Esophagus muscularis mucosa (tissue), 4 donors: Measurements from ENCODE around the gene OR2AG1. TPM values are rescaled to one million over a fixed set of nuclear protein-coding genes. Genes with fewer than 3 reads are reported as not detected.
A peak's percentile ranks its signal among the peaks of the same experiment; 100 is the strongest.

Experiments
- DNase-seq: peaks from one replicate; pipeline ENCODE4 v3.0.0-alpha.2; 2017; ENCODE audit errors: extremely low spot score
- H3K27ac ChIP-seq, 4 donors: fragments of 200-600 bp; sonication (generic); replicated peaks in 1 of 4; 1 replicate in 3 of 4; 2 replicates in 1 of 4; pipeline ENCODE4 v1.5.1; 2016 to 2019; ENCODE audit warnings: mild to moderate bottlenecking in 1 of 4
- H3K27me3 ChIP-seq, 4 donors: fragments of 200-600 bp; sonication (generic); one replicate each; pipeline versions ENCODE4 v1.5.1 to v1.6.0; 2016 to 2019
- H3K36me3 ChIP-seq, 4 donors: fragments of 200-600 bp; sonication (generic); one replicate each; pipeline ENCODE4 v1.5.1; 2016 to 2019
- H3K4me1 ChIP-seq, 4 donors: fragments of 200-600 bp; sonication (generic); one replicate each; pipeline ENCODE4 v1.5.1; 2016 to 2019
- H3K4me3 ChIP-seq, 4 donors: fragments of 200-600 bp; sonication (generic); 1 replicate in 2 of 4; 2 replicates in 2 of 4; pipeline ENCODE4 v1.5.1; 2016 to 2019; ENCODE audit warnings: mild to moderate bottlenecking in 4 of 4, moderate library complexity in 1 of 4
- H3K9me3 ChIP-seq, 4 donors: fragments of 200-600 bp; sonication (generic); 1 replicate in 3 of 4; 2 replicates in 1 of 4; pipeline ENCODE4 v1.5.1; 2016 to 2019
- EP300 ChIP-seq: sonication (generic); formaldehyde crosslinking; IDR thresholded peaks from one replicate; pipeline ENCODE4 v1.6.1; 2017; ENCODE audit warnings: antibody characterized with exemption
- POLR2A ChIP-seq: fragments of 450-650 bp; IDR thresholded peaks from one replicate; pipeline ENCODE4 v1.6.1; 2017; ENCODE audit warnings: antibody characterized with exemption, moderate library complexity, mild to moderate bottlenecking, low read depth
- POLR2AphosphoS5 ChIP-seq, 2 donors: sonication (generic); formaldehyde crosslinking; IDR thresholded peaks; one replicate each; pipeline ENCODE4 v1.6.1; 2017; ENCODE audit warnings: antibody characterized with exemption in 2 of 2
- WGBS: methylation state at CpG from one replicate; pipeline ENCODE4 v1.1.5; 2018; 5-methylcytosine and 5-hydroxymethylcytosine counted together
- intact Hi-C: fragments of 100-400 bp; cut with DNase I; formaldehyde crosslinking; loops from one replicate; pipeline ENCODE4 v1.15.1; 2023
- total RNA-seq, 4 donors: library from RNA; depleted of rRNA; stranded (reverse); fragments of >200 nt; gene quantifications; one replicate each; pipeline versions ENCODE4 v1.1.0 to v1.2.1, GENCODE V29; 2016
- TF ChIP-seq, protein P1 (sequence below), 3 experiments: fragments of 200-600 bp in 2 of 3; fragments of 450-650 bp in 1 of 3; sonication (generic) in 2 of 3; IDR thresholded peaks; one replicate each; pipeline ENCODE4 v1.5.1; 2017 to 2019; ENCODE audit warnings: antibody characterized with exemption in 3 of 3, mild to moderate bottlenecking in 2 of 3, moderate library complexity in 1 of 3

OR2AG1 gene
- total RNA-seq, 4 donors from 2014 or later, result not detected

- Histone ChIP-seq H3K36me3 (no peaks in the 10 kb centered on the region), H3K4me1 (no peaks in the 10 kb centered on the region), H3K9me3 (no peaks in the 10 kb centered on the region), H3K27ac (peak overlapping the region in 3 of 4 donors; percentile 41 to 52 (median 50)), H3K27me3 (no peaks in the 10 kb centered on the region), H3K4me3 (peak overlapping the region; percentile 22 to 35 (median 30))
- intact Hi-C loops, result no loop called here
- 37% methylated on average over 2 of the region's 2 CpGs for WGBS
- DNase-seq, result no peak
- TF ChIP-seq POLR2AphosphoS5 (IDR thresholded peaks at IDR 0.05) (no peak), EP300 (no peak), POLR2A (no peak)
- TF ChIP-seq, protein P1, sequence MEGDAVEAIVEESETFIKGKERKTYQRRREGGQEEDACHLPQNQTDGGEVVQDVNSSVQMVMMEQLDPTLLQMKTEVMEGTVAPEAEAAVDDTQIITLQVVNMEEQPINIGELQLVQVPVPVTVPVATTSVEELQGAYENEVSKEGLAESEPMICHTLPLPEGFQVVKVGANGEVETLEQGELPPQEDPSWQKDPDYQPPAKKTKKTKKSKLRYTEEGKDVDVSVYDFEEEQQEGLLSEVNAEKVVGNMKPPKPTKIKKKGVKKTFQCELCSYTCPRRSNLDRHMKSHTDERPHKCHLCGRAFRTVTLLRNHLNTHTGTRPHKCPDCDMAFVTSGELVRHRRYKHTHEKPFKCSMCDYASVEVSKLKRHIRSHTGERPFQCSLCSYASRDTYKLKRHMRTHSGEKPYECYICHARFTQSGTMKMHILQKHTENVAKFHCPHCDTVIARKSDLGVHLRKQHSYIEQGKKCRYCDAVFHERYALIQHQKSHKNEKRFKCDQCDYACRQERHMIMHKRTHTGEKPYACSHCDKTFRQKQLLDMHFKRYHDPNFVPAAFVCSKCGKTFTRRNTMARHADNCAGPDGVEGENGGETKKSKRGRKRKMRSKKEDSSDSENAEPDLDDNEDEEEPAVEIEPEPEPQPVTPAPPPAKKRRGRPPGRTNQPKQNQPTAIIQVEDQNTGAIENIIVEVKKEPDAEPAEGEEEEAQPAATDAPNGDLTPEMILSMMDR (IDR thresholded peaks at IDR 0.05), result no peak
Observed at GRCh38 chr11:6745465-6746015, 37.3 kb upstream of the OR2AG1 start.

- intact Hi-C loops, result no loop called here
- Histone ChIP-seq H3K9me3 (no peaks in the 10 kb centered on the region), H3K4me3 (peak overlapping the region; percentile 22 to 35 (median 30)), H3K27ac (peak overlapping the region; percentile 36 to 52 (median 46)), H3K36me3 (no peaks in the 10 kb centered on the region), H3K27me3 (no peaks in the 10 kb centered on the region), H3K4me1 (no peaks in the 10 kb centered on the region)
- WGBS, result 46% methylated on average over 5 of the region's 5 CpGs
- no peak for DNase-seq
- TF ChIP-seq POLR2AphosphoS5 (IDR thresholded peaks at IDR 0.05) (peak; percentile 11 to 34), EP300 (no peak)
Observed at GRCh38 chr11:6746086-6746618, 36.7 kb upstream of the OR2AG1 start.

GRCh38 chr11:6746626-6747025, 36.2 kb upstream of the OR2AG1 start:
- H3K27ac ChIP-seq, result peak overlapping the region in 2 of 4 donors; percentile 50 to 52
- 63% methylated on average over 1 of the region's 1 CpG for WGBS
- peak overlapping the region; percentile 22 to 35 (median 30) for H3K4me3 ChIP-seq

GRCh38 chr11:6747097-6747668, 35.6 kb upstream of the OR2AG1 start:
- Histone ChIP-seq H3K9me3 (no peaks in the 10 kb centered on the region), H3K27me3 (no peaks in the 10 kb centered on the region), H3K27ac (peak overlapping the region in 1 of 4 donors; percentile 50), H3K36me3 (no peaks in the 10 kb centered on the region), H3K4me1 (no peaks in the 10 kb centered on the region), H3K4me3 (no peak overlapping the region)
- TF ChIP-seq POLR2AphosphoS5 (IDR thresholded peaks at IDR 0.05), result no peak
- no peak for TF ChIP-seq EP300
- TF ChIP-seq POLR2A, result no peak
- TF ChIP-seq, protein P1 (IDR thresholded peaks at IDR 0.05), result no peak
- intact Hi-C loops, result no loop called here
- no peak for DNase-seq
- 75% methylated on average over 3 of the region's 3 CpGs for WGBS

More at GRCh38 chr11:6746626-6747025, 36.2 kb upstream of the OR2AG1 start:
- Histone ChIP-seq H3K4me1 (no peaks in the 10 kb centered on the region), H3K27me3 (no peaks in the 10 kb centered on the region), H3K9me3 (no peaks in the 10 kb centered on the region), H3K36me3 (no peaks in the 10 kb centered on the region)
- intact Hi-C loops, result no loop called here
- no peak for DNase-seq
- TF ChIP-seq, protein P1 (IDR thresholded peaks at IDR 0.05), result no peak
- TF ChIP-seq POLR2A (no peak), POLR2AphosphoS5 (IDR thresholded peaks at IDR 0.05) (no peak), EP300 (no peak)

DNA sequence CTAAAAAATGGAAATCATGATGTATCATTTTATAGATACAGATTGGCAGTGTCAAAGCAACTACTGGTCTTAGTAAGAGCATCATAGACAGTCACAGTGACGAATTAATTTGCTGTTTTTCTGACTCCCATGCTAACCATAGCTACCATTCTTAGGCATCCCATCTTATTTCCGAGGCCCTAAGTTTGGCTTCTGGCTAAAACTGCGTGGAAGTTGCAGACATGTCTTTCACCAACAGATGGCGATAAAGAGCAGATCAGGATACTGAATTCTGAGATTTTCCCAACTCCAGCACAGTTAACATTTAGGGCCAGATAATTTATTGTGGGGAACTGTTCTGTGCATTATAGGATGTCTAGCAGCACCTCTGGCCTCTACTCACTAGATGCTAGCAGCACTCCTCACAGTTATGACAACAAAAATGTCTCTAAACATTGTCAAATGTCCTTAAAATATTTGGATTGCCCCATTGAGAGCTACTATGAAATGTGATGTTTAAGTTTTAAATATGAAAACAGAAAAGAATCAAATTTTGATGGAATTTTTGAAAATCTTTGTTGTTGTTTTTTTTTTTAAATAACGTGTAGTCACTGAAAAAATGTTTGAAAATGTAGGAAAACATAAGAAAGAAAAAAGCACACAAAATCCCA, 27.4 kb upstream of the OR2AG1 start:
- WGBS, result 10% methylated on average over 5 of the region's 5 CpGs
- Histone ChIP-seq H3K4me1 (no peaks in the 10 kb centered on the region), H3K27me3 (no peaks in the 10 kb centered on the region), H3K9me3 (no peaks in the 10 kb centered on the region), H3K4me3 (no peak overlapping the region), H3K36me3 (no peaks in the 10 kb centered on the region), H3K27ac (no peak overlapping the region)
- no peak for TF ChIP-seq POLR2AphosphoS5 (IDR thresholded peaks at IDR 0.05)
- TF ChIP-seq, protein P1 (IDR thresholded peaks at IDR 0.05), result peak; percentile 46 to 90 (median 69)
- intact Hi-C loops, result no loop called here
- DNase-seq, result peak; percentile 91
